Gastroesophageal sphincter (tissue), 3 donors: Measurements from ENCODE around the gene SNX8.

ENCODE experiments used
- CTCF ChIP-seq, 4 experiments: fragments of 200-600 bp in 2 of 4; fragments of 450-650 bp in 2 of 4; sonication (generic) in 1 of 4; IDR thresholded peaks; one replicate each; pipeline ENCODE4 v1.5.1; 2017 to 2019; ENCODE audit warnings: antibody characterized with exemption in 4 of 4, mild to moderate bottlenecking in 2 of 4, moderate library complexity in 2 of 4
- EP300 ChIP-seq: sonication (generic); formaldehyde crosslinking; IDR thresholded peaks from one replicate; pipeline ENCODE4 v1.6.1; 2017; ENCODE audit warnings: antibody characterized with exemption, mild to moderate bottlenecking
- POLR2A ChIP-seq, 2 donors: fragments of 450-650 bp; IDR thresholded peaks; one replicate each; pipeline ENCODE4 v1.6.1; 2017; ENCODE audit warnings: antibody characterized with exemption in 2 of 2, mild to moderate bottlenecking in 2 of 2, moderate library complexity in 1 of 2
- POLR2AphosphoS5 ChIP-seq: sonication (generic); formaldehyde crosslinking; IDR thresholded peaks from one replicate; pipeline ENCODE4 v1.6.1; 2017; ENCODE audit warnings: antibody characterized with exemption

GRCh38 chr7:2325162-2325561 is 10.9 kb upstream of the SNX8 start:
- no peak for TF ChIP-seq CTCF (IDR thresholded peaks at IDR 0.05)
- TF ChIP-seq POLR2AphosphoS5: no peak
- no peak for TF ChIP-seq EP300
- no peak for TF ChIP-seq POLR2A (IDR thresholded peaks at IDR 0.05)
